Colonic mucosa (tissue), 4 donors: ENCODE data around the gene DCST2. TPM values are rescaled to one million over a fixed set of nuclear protein-coding genes. Genes with fewer than 3 reads are reported as not detected.

Experiments used
- DNase-seq: peaks from one replicate; pipeline ENCODE4 v3.0.0-alpha.2; 2020
- H3K27ac ChIP-seq: fragments of 200-600 bp; one replicate; pipeline ENCODE4 v1.8.0; 2021
- H3K27me3 ChIP-seq: fragments of 200-600 bp; one replicate; pipeline ENCODE4 v1.8.0; 2021
- H3K36me3 ChIP-seq: fragments of 200-600 bp; one replicate; pipeline ENCODE4 v1.8.0; 2021
- H3K4me1 ChIP-seq: fragments of 200-600 bp; one replicate; pipeline ENCODE4 v1.8.0; 2021; ENCODE audit warnings: mild to moderate bottlenecking
- H3K4me3 ChIP-seq: fragments of 200-600 bp; one replicate; pipeline ENCODE4 v1.8.0; 2021
- H3K9ac ChIP-seq, 2 donors: one replicate each; pipeline ENCODE4 v1.7.0; 2013; ENCODE audit warnings: control low read depth in 2 of 2, low read depth in 2 of 2, low read length in 2 of 2
- H3K9me3 ChIP-seq: fragments of 200-600 bp; one replicate; pipeline ENCODE4 v1.8.0; 2021
- intact Hi-C: fragments of 100-400 bp; cut with DNase I; formaldehyde crosslinking; loops from one replicate; pipeline ENCODE4 v1.14.1; 2022
- total RNA-seq, 2 donors: library from RNA; stranded (reverse); fragmentation: NEBNext Ultra II Directional in 1 of 2; extraction: Animal tissue kit (Norgen Biotek cat#: 25700) in 1 of 2; gene quantifications; one replicate each; pipeline ENCODE4 v1.2.1, GENCODE V29; 2021
- TF ChIP-seq, protein P1 (sequence below): fragments of 200-600 bp; IDR thresholded peaks from one replicate; pipeline ENCODE4 v1.8.0; 2022; ENCODE audit warnings: antibody characterized with exemption, mild to moderate bottlenecking
- donor health status: healthy.
- donor health status: DM: no; HTN: no; CAD: no.
- donor health status: DM: no; HTN: no; CAD: no.

Gene DCST2
- total RNA-seq, 2 donors from 2014 or later = 1.7 to 1.9 TPM

DNA sequence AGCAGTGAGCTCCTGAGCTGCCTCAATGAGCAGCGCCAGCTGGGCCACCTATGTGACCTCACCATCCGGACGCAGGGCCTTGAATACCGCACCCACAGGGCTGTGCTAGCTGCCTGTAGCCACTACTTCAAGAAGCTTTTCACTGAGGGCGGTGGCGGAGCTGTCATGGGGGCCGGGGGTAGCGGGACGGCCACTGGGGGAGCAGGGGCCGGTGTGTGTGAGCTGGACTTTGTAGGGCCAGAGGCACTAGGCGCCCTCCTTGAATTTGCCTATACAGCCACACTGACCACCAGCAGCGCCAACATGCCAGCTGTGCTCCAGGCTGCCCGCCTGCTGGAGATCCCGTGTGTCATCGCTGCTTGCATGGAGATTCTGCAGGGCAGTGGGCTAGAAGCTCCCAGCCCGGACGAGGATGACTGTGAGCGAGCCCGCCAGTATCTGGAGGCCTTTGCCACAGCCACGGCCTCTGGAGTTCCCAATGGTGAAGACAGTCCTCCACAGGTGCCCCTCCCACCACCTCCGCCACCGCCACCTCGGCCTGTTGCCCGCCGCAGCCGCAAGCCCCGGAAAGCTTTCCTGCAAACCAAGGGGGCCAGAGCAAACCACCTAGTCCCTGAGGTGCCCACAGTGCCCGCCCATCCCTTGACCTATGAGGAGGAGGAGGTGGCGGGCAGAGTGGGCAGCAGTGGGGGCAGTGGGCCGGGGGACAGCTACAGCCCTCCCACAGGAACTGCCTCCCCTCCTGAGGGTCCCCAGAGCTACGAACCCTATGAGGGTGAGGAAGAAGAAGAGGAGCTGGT, 18.7 kb downstream of the DCST2 start:
- DNase-seq = no peak
- intact Hi-C loops = no loop called here
- H3K36me3 ChIP-seq = peaks cover 13% of the 10 kb centered on the region
- no peak overlapping the region for H3K27ac ChIP-seq
- peak overlapping the region in 1 of 2 donors; percentile 21 for H3K9ac ChIP-seq
- peaks cover 51% of the 10 kb centered on the region for H3K4me1 ChIP-seq
- TF ChIP-seq, protein P1, sequence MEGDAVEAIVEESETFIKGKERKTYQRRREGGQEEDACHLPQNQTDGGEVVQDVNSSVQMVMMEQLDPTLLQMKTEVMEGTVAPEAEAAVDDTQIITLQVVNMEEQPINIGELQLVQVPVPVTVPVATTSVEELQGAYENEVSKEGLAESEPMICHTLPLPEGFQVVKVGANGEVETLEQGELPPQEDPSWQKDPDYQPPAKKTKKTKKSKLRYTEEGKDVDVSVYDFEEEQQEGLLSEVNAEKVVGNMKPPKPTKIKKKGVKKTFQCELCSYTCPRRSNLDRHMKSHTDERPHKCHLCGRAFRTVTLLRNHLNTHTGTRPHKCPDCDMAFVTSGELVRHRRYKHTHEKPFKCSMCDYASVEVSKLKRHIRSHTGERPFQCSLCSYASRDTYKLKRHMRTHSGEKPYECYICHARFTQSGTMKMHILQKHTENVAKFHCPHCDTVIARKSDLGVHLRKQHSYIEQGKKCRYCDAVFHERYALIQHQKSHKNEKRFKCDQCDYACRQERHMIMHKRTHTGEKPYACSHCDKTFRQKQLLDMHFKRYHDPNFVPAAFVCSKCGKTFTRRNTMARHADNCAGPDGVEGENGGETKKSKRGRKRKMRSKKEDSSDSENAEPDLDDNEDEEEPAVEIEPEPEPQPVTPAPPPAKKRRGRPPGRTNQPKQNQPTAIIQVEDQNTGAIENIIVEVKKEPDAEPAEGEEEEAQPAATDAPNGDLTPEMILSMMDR = no peak
- H3K9me3 ChIP-seq = no peaks in the 10 kb centered on the region
- H3K4me3 ChIP-seq = no peak overlapping the region
- no peaks in the 10 kb centered on the region for H3K27me3 ChIP-seq

DNA sequence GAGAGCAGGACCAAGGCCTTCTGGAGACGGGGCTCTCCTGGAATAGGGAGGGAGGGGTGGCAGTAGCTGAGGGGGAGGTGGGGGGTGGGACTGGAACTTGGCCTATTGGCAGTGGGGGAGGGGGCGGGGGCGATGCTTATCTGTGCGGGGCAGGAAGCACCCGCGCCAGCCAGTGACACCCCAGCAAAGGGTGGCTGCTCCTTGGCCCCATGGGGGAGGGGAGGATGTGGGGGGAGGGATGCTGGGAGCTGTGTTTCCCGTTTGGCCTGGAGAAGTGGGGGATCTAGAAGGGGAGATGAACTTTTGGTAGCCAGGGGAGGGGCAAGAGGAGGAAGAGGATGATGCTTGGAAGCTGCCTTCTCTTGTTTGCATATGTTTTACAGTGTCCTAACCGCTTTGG, 19.9 kb downstream of the DCST2 start:
- H3K27ac ChIP-seq = peak overlapping the region; percentile 94

GRCh38 chr1:155012776-155013602, 20.6 kb downstream of the DCST2 start:
- peaks cover 52% of the 10 kb centered on the region for H3K4me1 ChIP-seq
- peak overlapping the region in 1 of 2 donors; percentile 80 for H3K9ac ChIP-seq
- intact Hi-C loops = no loop called here

More for the DNA sequence above, 19.9 kb downstream of the DCST2 start:
- H3K36me3 ChIP-seq = peaks cover 13% of the 10 kb centered on the region
- peak; percentile 38 for DNase-seq
- TF ChIP-seq, protein P1 = no peak
- no peaks in the 10 kb centered on the region for H3K27me3 ChIP-seq
- H3K4me1 ChIP-seq = peaks cover 51% of the 10 kb centered on the region
- H3K9me3 ChIP-seq = no peaks in the 10 kb centered on the region
- no peak overlapping the region for H3K4me3 ChIP-seq
- intact Hi-C loops = no loop called here
- peak overlapping the region in 1 of 2 donors; percentile 80 for H3K9ac ChIP-seq

DNA sequence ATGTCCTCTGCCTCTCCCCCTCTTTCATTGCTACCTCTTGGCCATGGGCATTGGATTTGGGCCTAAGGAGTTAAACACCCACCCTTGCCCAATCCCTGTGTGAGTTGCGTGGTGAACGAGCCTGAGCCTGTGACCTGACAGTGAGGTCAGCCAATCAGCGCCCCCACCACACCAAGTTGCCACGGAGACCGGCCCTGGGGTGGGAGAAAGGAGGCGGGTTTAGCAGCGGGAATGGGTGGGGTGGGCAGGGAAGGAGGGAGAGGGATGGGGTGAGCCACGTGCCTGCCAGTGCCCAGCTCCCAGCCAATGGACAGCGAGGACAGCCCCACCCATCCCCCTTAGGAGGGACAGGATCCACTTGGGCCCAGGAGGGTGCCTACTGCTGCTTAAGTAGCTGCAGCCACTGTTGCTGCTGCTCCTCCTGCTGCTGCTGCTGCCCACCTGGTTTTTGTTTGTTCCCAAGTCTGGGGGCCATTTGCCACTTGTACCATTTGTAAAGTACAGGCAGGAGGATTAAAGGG, 21.5 kb downstream of the DCST2 start:
- Histone ChIP-seq H3K4me3 (no peak overlapping the region), H3K36me3 (peaks cover 13% of the 10 kb centered on the region), H3K9me3 (no peaks in the 10 kb centered on the region), H3K27ac (peak overlapping the region; percentile 94), H3K27me3 (no peaks in the 10 kb centered on the region), H3K4me1 (peaks cover 53% of the 10 kb centered on the region), H3K9ac (peak overlapping the region in 1 of 2 donors; percentile 80)
- intact Hi-C loops = no loop called here
- TF ChIP-seq, protein P1 = no peak
- DNase-seq = peak; percentile 92

More at GRCh38 chr1:155012776-155013602, 20.6 kb downstream of the DCST2 start:
- Histone ChIP-seq H3K4me3 (no peak overlapping the region), H3K27ac (peak overlapping the region; percentile 94), H3K27me3 (no peaks in the 10 kb centered on the region), H3K9me3 (no peaks in the 10 kb centered on the region), H3K36me3 (peaks cover 13% of the 10 kb centered on the region)
- TF ChIP-seq, protein P1 = no peak
- no peak for DNase-seq

DNA sequence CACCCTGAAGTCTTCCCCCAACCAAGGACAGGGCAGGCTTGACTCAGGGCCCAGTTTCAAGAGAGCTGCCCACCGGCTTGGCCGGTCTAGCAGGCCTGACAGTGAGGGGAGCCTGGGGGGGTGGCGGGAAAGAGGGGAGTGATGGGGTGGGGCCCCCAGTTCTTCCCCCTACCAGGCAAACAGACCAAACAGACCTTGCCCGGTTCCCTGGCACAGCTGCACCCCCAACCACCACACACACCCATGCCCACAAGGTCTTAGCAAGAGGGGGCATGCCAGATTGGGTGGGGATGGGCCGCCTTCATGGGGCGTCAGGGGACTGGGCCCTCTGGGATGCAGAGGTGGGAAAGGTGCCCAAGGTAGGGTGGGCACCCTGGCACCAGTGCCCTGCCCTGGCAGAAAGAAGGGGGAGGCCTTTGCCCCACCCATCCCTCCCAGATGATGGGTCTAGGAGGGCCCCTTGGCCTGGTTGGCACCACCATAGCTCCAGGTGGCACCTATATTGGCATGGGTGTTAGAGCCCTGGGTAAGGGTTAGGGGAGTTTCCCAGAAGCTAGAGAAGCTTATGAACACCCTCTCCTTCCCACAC, 22.1 kb downstream of the DCST2 start:
- TF ChIP-seq, protein P1 = no peak
- H3K4me1 ChIP-seq = peaks cover 49% of the 10 kb centered on the region
- DNase-seq = no peak
- H3K27me3 ChIP-seq = no peaks in the 10 kb centered on the region
- intact Hi-C loops = no loop called here
- no peak overlapping the region for H3K4me3 ChIP-seq
- H3K27ac ChIP-seq = peak overlapping the region; percentile 94
- H3K9me3 ChIP-seq = no peaks in the 10 kb centered on the region
- H3K9ac ChIP-seq = peak overlapping the region; percentile 44 to 100
- peaks cover 13% of the 10 kb centered on the region for H3K36me3 ChIP-seq
